GM12865 (cell line): ENCODE data around the gene EXOC3L1.

ENCODE experiments used
- DNase-seq: peaks from one replicate; pipeline ENCODE4 v3.0.0; 2010; ENCODE audit warnings: low read depth
- H3K4me3 ChIP-seq: 2 replicates; pipeline ENCODE4 v1.5.1; 2011; ENCODE audit warnings: mild to moderate bottlenecking, low read depth, low read length, control low read depth
- CTCF ChIP-seq: IDR thresholded peaks from 2 replicates; pipeline ENCODE4 v1.5.1; 2011; ENCODE audit warnings: low read length, control low read depth, low read depth, inconsistent platforms; ENCODE audit not compliant: insufficient read depth; ENCODE audit errors: missing control alignments

Gene EXOC3L1

DNA sequence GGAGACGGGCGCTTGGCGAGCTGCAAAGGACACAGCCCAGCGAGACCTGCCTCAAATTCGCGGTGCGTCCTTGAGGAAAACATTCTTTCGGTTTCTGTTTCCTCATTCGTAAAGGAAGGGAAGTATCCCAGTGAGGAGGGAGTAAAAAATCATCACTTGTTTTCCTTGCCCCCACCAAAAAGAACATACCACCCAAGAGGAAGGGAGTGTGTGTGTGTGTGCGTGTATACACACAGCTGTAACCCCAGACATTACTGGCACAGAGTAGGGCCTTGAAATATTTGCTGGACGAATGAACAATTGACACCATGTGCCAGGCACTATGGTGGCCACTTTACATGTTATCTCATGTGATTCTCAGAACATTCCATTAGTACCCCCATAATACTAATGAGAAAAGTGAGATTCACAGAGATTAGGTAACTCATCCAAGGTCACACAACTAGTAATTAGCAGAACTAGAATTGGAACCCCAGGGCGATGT lies 4.2 kb downstream of the EXOC3L1 start:
- no peak for DNase-seq
- TF ChIP-seq CTCF = no peak
- H3K4me3 ChIP-seq = no peak overlapping the region

- no peak overlapping the region for H3K4me3 ChIP-seq
- TF ChIP-seq CTCF = peak; percentile 86
- DNase-seq = peak; percentile 86
Measured at GRCh38 chr16:67184995-67185650, 4.8 kb downstream of the EXOC3L1 start.

DNA sequence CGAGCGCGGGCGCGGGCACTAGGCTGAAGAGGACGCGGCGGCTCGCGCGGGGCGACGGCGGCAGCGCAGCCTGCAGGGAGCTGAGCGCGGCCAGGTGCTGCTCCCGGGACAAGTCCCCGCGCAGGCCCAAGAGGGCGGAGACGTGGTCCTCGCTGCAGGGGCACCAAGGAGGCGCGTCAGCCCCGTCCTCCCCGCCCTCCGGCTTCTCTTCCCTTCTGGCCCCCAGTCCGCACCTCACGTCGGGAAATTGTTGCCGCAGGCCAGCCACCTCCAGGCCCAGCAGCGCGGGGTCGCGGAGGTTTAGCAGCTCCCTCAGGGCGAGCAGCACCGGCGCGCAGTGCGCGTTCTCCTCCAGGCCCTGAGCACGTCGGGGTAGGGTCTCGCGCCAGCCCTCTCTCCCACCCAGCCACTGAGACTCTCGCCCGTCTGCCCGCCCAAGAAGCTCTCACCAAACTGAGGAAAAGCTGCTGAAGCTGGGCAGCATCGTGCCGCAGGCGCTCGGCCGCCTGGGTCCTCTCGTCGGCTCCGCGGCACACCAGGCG lies 5.4 kb downstream of the EXOC3L1 start:
- no peak for TF ChIP-seq CTCF
- no peak for DNase-seq
- peak overlapping the region; percentile 75 for H3K4me3 ChIP-seq

GRCh38 chr16:67183627-67184452 lies 6.1 kb downstream of the EXOC3L1 start, which contains the start of gene MATCAP1:
Gene MATCAP1 (minus strand): TSS chr16:67183963. CDS start chr16:67180610, 3,353 bp downstream.
- TF ChIP-seq CTCF = no peak
- peak within 1 kb of the TSS; percentile 75 for H3K4me3 ChIP-seq
- DNase-seq = peak; percentile 97

GRCh38 chr16:67183284-67183626 lies 6.7 kb downstream of the EXOC3L1 start:
- peak overlapping the region; percentile 75 for H3K4me3 ChIP-seq
- no peak for DNase-seq
- no peak for TF ChIP-seq CTCF

DNA sequence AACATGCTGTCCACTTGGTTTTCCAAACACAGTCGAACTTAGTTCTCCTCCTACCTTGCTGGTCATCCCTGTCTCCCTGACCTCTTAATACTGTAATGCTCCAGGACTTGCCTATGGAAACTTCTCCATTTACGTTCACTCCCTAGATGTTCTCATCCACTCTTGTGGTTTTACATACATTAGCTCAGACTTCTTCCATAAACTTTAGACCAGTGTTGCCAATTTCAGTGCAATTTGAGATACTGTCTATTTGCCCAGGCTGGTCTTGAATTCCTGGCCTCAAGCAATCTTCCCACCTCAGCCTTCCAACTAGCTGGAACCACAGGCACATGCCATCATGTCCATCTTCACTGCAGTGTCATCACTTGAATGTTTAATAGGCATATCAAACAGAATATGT lies 7.6 kb downstream of the EXOC3L1 start:
- DNase-seq = no peak
- no peak overlapping the region for H3K4me3 ChIP-seq
- no peak for TF ChIP-seq CTCF

- TF ChIP-seq CTCF = no peak
- H3K4me3 ChIP-seq = no peak overlapping the region
- no peak for DNase-seq
Measured at GRCh38 chr16:67181346-67181745, 8.6 kb downstream of the EXOC3L1 start.
